CD14-positive monocyte (primary cell): ENCODE data around the gene FANCI. TPM values are rescaled to one million over a fixed set of nuclear protein-coding genes. Genes with fewer than 3 reads are reported as not detected.

Experiments
- DNase-seq, 3 donors: peaks; one replicate each; pipeline ENCODE4 v3.0.0-alpha.2; 2011 to 2022
- H2AFZ ChIP-seq: 2 replicates; pipeline ENCODE4 v1.6.0; 2012; ENCODE audit warnings: mild to moderate bottlenecking, low read depth, low read length, inconsistent platforms; ENCODE audit not compliant: insufficient read depth, poor library complexity, severe bottlenecking
- H3K27ac ChIP-seq, 2 donors: 1 replicate in 1 of 2; 2 replicates in 1 of 2; pipeline ENCODE4 v1.5.1; 2012 to 2013; ENCODE audit warnings: low read length in 2 of 2, control low read depth in 1 of 2, inconsistent platforms in 1 of 2, low read depth in 1 of 2, mild to moderate bottlenecking in 1 of 2
- H3K27me3 ChIP-seq, 2 donors: one replicate each; pipeline versions ENCODE4 v1.6.0 to v1.6.1; 2011 to 2013; ENCODE audit warnings: low read length in 2 of 2; ENCODE audit not compliant: control insufficient read depth in 2 of 2, insufficient read depth in 2 of 2
- H3K36me3 ChIP-seq, 2 donors: replicated peaks in 1 of 2; 1 replicate in 1 of 2; 2 replicates in 1 of 2; pipeline versions ENCODE4 v1.5.1 to v1.6.1; 2012 to 2013; ENCODE audit warnings: low read length in 2 of 2, control low read depth in 1 of 2, inconsistent platforms in 1 of 2, mild to moderate bottlenecking in 1 of 2; ENCODE audit not compliant: insufficient read depth in 2 of 2, control insufficient read depth in 1 of 2
- H3K4me1 ChIP-seq, 2 donors: 1 replicate in 1 of 2; 2 replicates in 1 of 2; pipeline versions ENCODE4 v1.5.1 to v1.6.1; 2012 to 2013; ENCODE audit warnings: low read length in 2 of 2, control low read depth in 1 of 2, inconsistent platforms in 1 of 2, mild to moderate bottlenecking in 1 of 2, moderate library complexity in 1 of 2; ENCODE audit not compliant: insufficient read depth in 2 of 2, control insufficient read depth in 1 of 2
- H3K4me2 ChIP-seq: replicated peaks from 2 replicates; pipeline ENCODE3; 2012; ENCODE audit warnings: low read length, moderate library complexity, mild to moderate bottlenecking; ENCODE audit not compliant: poor library complexity, severe bottlenecking; ENCODE audit errors: extremely low read depth
- H3K4me3 ChIP-seq, 3 experiments: fragments of 200-600 bp in 1 of 3; sonication (generic) in 1 of 3; replicated peaks in 1 of 3; 1 replicate in 2 of 3; 2 replicates in 1 of 3; pipeline ENCODE4 v1.5.1; 2011 to 2013; ENCODE audit warnings: low read length in 3 of 3, mild to moderate bottlenecking in 3 of 3, control low read depth in 2 of 3, low read depth in 2 of 3, inconsistent platforms in 1 of 3, moderate library complexity in 1 of 3
- H3K79me2 ChIP-seq: 2 replicates; pipeline ENCODE4 v1.6.0; 2012; ENCODE audit warnings: mild to moderate bottlenecking, control low read depth, inconsistent platforms, low read length, moderate library complexity; ENCODE audit not compliant: insufficient read depth
- H3K9ac ChIP-seq: 2 replicates; pipeline ENCODE4 v1.6.0; 2017; ENCODE audit warnings: low read length, mild to moderate bottlenecking; ENCODE audit not compliant: insufficient read depth, poor library complexity, severe bottlenecking
- H3K9me3 ChIP-seq, 2 donors: replicated peaks in 1 of 2; 1 replicate in 1 of 2; 2 replicates in 1 of 2; pipeline versions ENCODE4 v1.5.1 to v1.6.1; 2012 to 2013; ENCODE audit warnings: low read length in 2 of 2, control low read depth in 1 of 2; ENCODE audit not compliant: control insufficient read depth in 1 of 2, insufficient read depth in 1 of 2
- H4K20me1 ChIP-seq: 2 replicates; pipeline ENCODE4 v1.6.0; 2012; ENCODE audit warnings: mild to moderate bottlenecking, low read length, control low read depth, moderate library complexity; ENCODE audit not compliant: insufficient read depth
- H3K27ac Mint-ChIP-seq, 7 donors: one replicate each; pipeline ENCODE4 v1.8.0; 2020; ENCODE audit warnings: mild to moderate bottlenecking in 7 of 7, mixed read lengths in 7 of 7, moderate library complexity in 6 of 7, inconsistent platforms in 2 of 7
- H3K27me3 Mint-ChIP-seq, 3 donors: one replicate each; pipeline ENCODE4 v1.8.0; 2021 to 2022; ENCODE audit warnings: low read depth in 3 of 3, mild to moderate bottlenecking in 3 of 3, mixed read lengths in 3 of 3, moderate library complexity in 3 of 3, inconsistent platforms in 1 of 3
- H3K36me3 Mint-ChIP-seq, 2 donors: one replicate each; pipeline ENCODE4 v1.8.0; 2020; ENCODE audit warnings: mixed read lengths in 2 of 2, inconsistent platforms in 1 of 2, mild to moderate bottlenecking in 1 of 2
- H3K4me1 Mint-ChIP-seq: one replicate; pipeline ENCODE4 v1.8.0; 2020; ENCODE audit warnings: mild to moderate bottlenecking, mixed read lengths
- H3K4me3 Mint-ChIP-seq, 2 donors: one replicate each; pipeline ENCODE4 v1.8.0; 2020; ENCODE audit warnings: mild to moderate bottlenecking in 2 of 2, mixed read lengths in 2 of 2, moderate library complexity in 1 of 2
- H3K9me3 Mint-ChIP-seq, 7 donors: one replicate each; pipeline ENCODE4 v1.8.0; 2020 to 2022; ENCODE audit warnings: mixed read lengths in 7 of 7, mild to moderate bottlenecking in 6 of 7, moderate library complexity in 6 of 7, inconsistent platforms in 2 of 7
- WGBS: methylation state at CpG from one replicate; pipeline ENCODE4 v1.1.5; 2013; ENCODE audit warnings: missing lambda C conversion rate; ENCODE audit not compliant: insufficient coverage; 5-methylcytosine and 5-hydroxymethylcytosine counted together
- intact Hi-C, 2 donors: fragments of 100-400 bp; cut with micrococcal nuclease; formaldehyde crosslinking; loops; one replicate each; pipeline versions ENCODE4 v1.15.0 to v1.15.1; 2023
- polyA plus RNA-seq, 3 donors: library from polyadenylated mRNA; depleted of rRNA in 1 of 3; unstranded in 2 of 3; stranded (reverse) in 1 of 3; fragments of 300-500 nt in 2 of 3; fragments of >200 nt in 1 of 3; fragmentation: Illumina TruSeq in 2 of 3; gene quantifications; 1 replicate in 2 of 3; 2 replicates in 1 of 3; pipeline ENCODE4 v1.2.3, GENCODE V29; 2012 to 2021
- TF ChIP-seq, protein P1 (sequence below): fragments of 200-600 bp; IDR thresholded peaks from one replicate; pipeline ENCODE4 v1.8.0; 2022; ENCODE audit warnings: antibody characterized with exemption, mild to moderate bottlenecking

The FANCI gene
- polyA plus RNA-seq, 3 donors = 1.4 to 2.6 (median 1.5) TPM

DNA sequence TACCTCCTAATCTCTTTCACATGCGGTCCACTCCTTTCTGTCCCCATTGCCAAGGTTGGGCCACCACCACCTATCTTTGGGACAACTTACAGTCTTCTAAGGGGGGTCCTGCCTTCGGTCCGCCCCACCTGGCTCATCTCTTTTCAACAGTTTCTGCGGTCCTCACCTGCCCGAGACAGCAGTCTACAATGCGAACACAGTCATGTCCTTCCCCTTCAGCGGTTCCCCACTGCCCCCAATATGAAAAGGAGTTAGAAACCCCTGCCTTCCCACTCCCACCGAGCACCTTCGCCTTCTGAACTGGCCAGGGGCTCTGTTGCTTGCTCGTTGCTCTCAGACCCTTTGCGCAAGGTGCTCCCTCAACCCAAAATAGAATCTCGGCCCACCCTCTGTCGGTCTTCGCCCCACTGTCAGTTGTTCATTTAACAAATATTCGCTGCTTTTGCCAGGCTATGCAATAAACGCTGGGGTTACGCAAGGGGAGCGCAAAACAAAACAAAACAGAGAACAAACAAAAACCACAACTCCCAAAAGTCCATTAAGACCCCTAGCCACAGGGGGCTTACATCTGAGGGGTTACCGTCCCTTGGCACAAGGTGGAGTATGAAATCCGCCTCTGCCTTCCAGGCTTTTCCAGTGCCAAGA is 611 bp upstream of the FANCI start:
- peaks cover 6 to 9% of the 10 kb centered on the region in 2 donors for H3K36me3 Mint-ChIP-seq
- 36% methylated on average over 20 of the region's 20 CpGs for WGBS
- Histone ChIP-seq H3K79me2 (peaks cover 38% of the 10 kb centered on the region), H3K4me2 (peak overlapping the region; percentile 84), H3K36me3 (peaks cover 4 to 7% of the 10 kb centered on the region in 2 donors), H4K20me1 (no peaks in the 10 kb centered on the region), H3K27me3 (no peaks in the 10 kb centered on the region), H3K27ac (peak overlapping the region in 1 of 2 donors; percentile 69), H3K9ac (peak overlapping the region; percentile 66), H2AFZ (peak overlapping the region; percentile 97), H3K4me3 (peak overlapping the region; percentile 66 to 87 (median 77)), H3K9me3 (no peaks in the 10 kb centered on the region), H3K4me1 (peaks cover 17 to 18% of the 10 kb centered on the region in 2 donors)
- TF ChIP-seq, protein P1, sequence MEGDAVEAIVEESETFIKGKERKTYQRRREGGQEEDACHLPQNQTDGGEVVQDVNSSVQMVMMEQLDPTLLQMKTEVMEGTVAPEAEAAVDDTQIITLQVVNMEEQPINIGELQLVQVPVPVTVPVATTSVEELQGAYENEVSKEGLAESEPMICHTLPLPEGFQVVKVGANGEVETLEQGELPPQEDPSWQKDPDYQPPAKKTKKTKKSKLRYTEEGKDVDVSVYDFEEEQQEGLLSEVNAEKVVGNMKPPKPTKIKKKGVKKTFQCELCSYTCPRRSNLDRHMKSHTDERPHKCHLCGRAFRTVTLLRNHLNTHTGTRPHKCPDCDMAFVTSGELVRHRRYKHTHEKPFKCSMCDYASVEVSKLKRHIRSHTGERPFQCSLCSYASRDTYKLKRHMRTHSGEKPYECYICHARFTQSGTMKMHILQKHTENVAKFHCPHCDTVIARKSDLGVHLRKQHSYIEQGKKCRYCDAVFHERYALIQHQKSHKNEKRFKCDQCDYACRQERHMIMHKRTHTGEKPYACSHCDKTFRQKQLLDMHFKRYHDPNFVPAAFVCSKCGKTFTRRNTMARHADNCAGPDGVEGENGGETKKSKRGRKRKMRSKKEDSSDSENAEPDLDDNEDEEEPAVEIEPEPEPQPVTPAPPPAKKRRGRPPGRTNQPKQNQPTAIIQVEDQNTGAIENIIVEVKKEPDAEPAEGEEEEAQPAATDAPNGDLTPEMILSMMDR = no peak
- peaks cover 0 to 6% (median 4%) of the 10 kb centered on the region in 3 donors for H3K27me3 Mint-ChIP-seq
- H3K4me1 Mint-ChIP-seq = peaks cover 46% of the 10 kb centered on the region
- H3K27ac Mint-ChIP-seq = peak overlapping the region; percentile 75 to 97 (median 83)
- intact Hi-C loops = loop anchor here in 1 of 2 donors (5.0 kb wide), 1 partner anchor 36 kb away; no protein-coding TSS in a partner anchor
- H3K9me3 Mint-ChIP-seq = peaks cover 0 to 12% (median 3%) of the 10 kb centered on the region in 7 donors
- peak overlapping the region; percentile 90 to 96 for H3K4me3 Mint-ChIP-seq
- no peak for DNase-seq

DNA sequence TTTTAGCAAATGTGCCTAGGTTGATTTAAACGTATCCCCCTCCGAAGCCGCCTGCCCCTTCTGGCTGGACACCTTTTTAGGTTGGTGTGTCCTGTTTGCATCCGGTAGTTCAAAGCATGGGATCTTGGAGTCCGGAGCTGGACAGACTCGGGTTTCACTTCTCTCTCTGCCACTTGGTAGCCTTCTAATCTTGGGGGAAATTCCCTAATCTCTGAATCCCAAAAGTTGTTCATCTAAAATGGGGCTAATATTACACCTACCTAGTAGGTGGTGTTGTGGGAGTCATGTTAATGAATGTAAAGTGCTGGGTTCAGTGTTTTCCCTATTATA is 760 bp downstream of the FANCI start:
- H3K36me3 ChIP-seq = peaks cover 9 to 17% of the 10 kb centered on the region in 2 donors
- H3K27ac Mint-ChIP-seq = peak overlapping the region in 6 of 7 donors; percentile 76 to 97 (median 91)
- no peaks in the 10 kb centered on the region for H4K20me1 ChIP-seq
- peak overlapping the region; percentile 90 to 96 for H3K4me3 Mint-ChIP-seq
- intact Hi-C loops = loop anchor here in 1 of 2 donors (5.0 kb wide), 1 partner anchor 37 kb away; no protein-coding TSS in a partner anchor
- peaks cover 0 to 12% (median 3%) of the 10 kb centered on the region in 7 donors for H3K9me3 Mint-ChIP-seq
- peaks cover 44% of the 10 kb centered on the region for H3K4me1 Mint-ChIP-seq
- peak overlapping the region; percentile 66 to 87 (median 77) for H3K4me3 ChIP-seq
- peak overlapping the region in 1 of 2 donors; percentile 69 for H3K27ac ChIP-seq
- no peaks in the 10 kb centered on the region for H3K9me3 ChIP-seq
- TF ChIP-seq, protein P1 = no peak
- peak overlapping the region; percentile 97 for H2AFZ ChIP-seq
- peak overlapping the region; percentile 66 for H3K9ac ChIP-seq
- H3K27me3 Mint-ChIP-seq = peaks cover 0 to 6% (median 2%) of the 10 kb centered on the region in 3 donors
- peak overlapping the region; percentile 84 for H3K4me2 ChIP-seq
- H3K36me3 Mint-ChIP-seq = peaks cover 15 to 19% of the 10 kb centered on the region in 2 donors
- H3K27me3 ChIP-seq = no peaks in the 10 kb centered on the region
- peak in 1 of 3 donors; percentile 46 for DNase-seq
- peaks cover 17 to 18% of the 10 kb centered on the region in 2 donors for H3K4me1 ChIP-seq
- peaks cover 43% of the 10 kb centered on the region for H3K79me2 ChIP-seq
- 0% methylated on average over 2 of the region's 6 CpGs for WGBS
